Activated CD4-positive, alpha-beta T cell treated with anti-CD3 and anti-CD28 coated beads, Interleukin-2, amount 10 ng/mL, durations not matched to agents 24 days and 14 days (primary cell): ENCODE data around the gene CDK4. TPM values are rescaled to one million over a fixed set of nuclear protein-coding genes. Genes with fewer than 3 reads are reported as not detected.

Source experiments
- DNase-seq: peaks from one replicate; pipeline ENCODE4 v3.0.0; 2022
- H3K27ac Mint-ChIP-seq: one replicate; pipeline ENCODE4 v1.8.0; 2022; ENCODE audit warnings: mild to moderate bottlenecking, mixed read lengths
- H3K27me3 Mint-ChIP-seq: one replicate; pipeline ENCODE4 v1.8.0; 2022; ENCODE audit warnings: mixed read lengths
- H3K36me3 Mint-ChIP-seq: one replicate; pipeline ENCODE4 v1.8.0; 2022; ENCODE audit warnings: low read depth, mild to moderate bottlenecking, mixed read lengths
- H3K4me1 Mint-ChIP-seq: one replicate; pipeline ENCODE4 v1.8.0; 2021; ENCODE audit warnings: mixed read lengths
- H3K4me3 Mint-ChIP-seq: one replicate; pipeline ENCODE4 v1.8.0; 2022; ENCODE audit warnings: mild to moderate bottlenecking, moderate library complexity, mixed read lengths
- H3K9me3 Mint-ChIP-seq: one replicate; pipeline ENCODE4 v1.8.0; 2021; ENCODE audit warnings: mixed read lengths
- intact Hi-C: fragments of 100-400 bp; cut with micrococcal nuclease; formaldehyde crosslinking; loops from one replicate; pipeline ENCODE4 v1.15.1; 2023
- total RNA-seq: library from RNA; stranded (reverse); gene quantifications from 2 replicates; pipeline ENCODE4 v1.2.3, GENCODE V29; 2022

CDK4 gene
- total RNA-seq, 1 donor from 2014 or later, result 248 TPM

GRCh38 chr12:57767305-57767698, 15.2 kb upstream of the CDK4 start:
- H3K4me3 Mint-ChIP-seq, result no peak overlapping the region
- peaks cover 8% of the 10 kb centered on the region for H3K27me3 Mint-ChIP-seq
- intact Hi-C loops, result no loop called here
- no peak overlapping the region for H3K27ac Mint-ChIP-seq
- no peak for DNase-seq
- peaks cover 44% of the 10 kb centered on the region for H3K4me1 Mint-ChIP-seq
- peaks cover 45% of the 10 kb centered on the region for H3K36me3 Mint-ChIP-seq
- H3K9me3 Mint-ChIP-seq, result no peaks in the 10 kb centered on the region

- Mint-ChIP-seq H3K27me3 (peaks cover 8% of the 10 kb centered on the region), H3K4me3 (peak within 1 kb of the TSS; percentile 93), H3K36me3 (peaks cover 45% of the 10 kb centered on the region), H3K4me1 (peaks cover 42% of the 10 kb centered on the region), H3K27ac (peak within 1 kb of the TSS; percentile 46), H3K9me3 (no peaks in the 10 kb centered on the region)
- intact Hi-C loops, result no loop called here
- DNase-seq, result peak; percentile 71
Observed at GRCh38 chr12:57766464-57767304, 14.6 kb upstream of the CDK4 start, which contains the start of gene CYP27B1. CYP27B1 (minus strand) TSS chr12:57767078; CDS start chr12:57767041, 37 bp downstream.

GRCh38 chr12:57765698-57766463, 13.8 kb upstream of the CDK4 start:
- peaks cover 38% of the 10 kb centered on the region for H3K4me1 Mint-ChIP-seq
- intact Hi-C loops, result loop anchor here (1.0 kb wide), 1 partner anchor 10 kb away; no protein-coding TSS in a partner anchor
- peak; percentile 69 for DNase-seq
- H3K27ac Mint-ChIP-seq, result peak overlapping the region; percentile 85
- H3K9me3 Mint-ChIP-seq, result no peaks in the 10 kb centered on the region
- H3K27me3 Mint-ChIP-seq, result peaks cover 8% of the 10 kb centered on the region
- peak overlapping the region; percentile 93 for H3K4me3 Mint-ChIP-seq
- H3K36me3 Mint-ChIP-seq, result peaks cover 43% of the 10 kb centered on the region

GRCh38 chr12:57765003-57765697, 13.0 kb upstream of the CDK4 start:
- peak overlapping the region; percentile 93 for H3K4me3 Mint-ChIP-seq

GRCh38 chr12:57764662-57765002, 12.5 kb upstream of the CDK4 start:
- Mint-ChIP-seq H3K9me3 (no peaks in the 10 kb centered on the region), H3K36me3 (peaks cover 38% of the 10 kb centered on the region), H3K27me3 (peaks cover 8% of the 10 kb centered on the region), H3K4me1 (peaks cover 34% of the 10 kb centered on the region), H3K4me3 (peak overlapping the region; percentile 93), H3K27ac (peak overlapping the region; percentile 85)
- intact Hi-C loops, result loop anchor here (1.0 kb wide), 1 partner anchor 8 kb away; no protein-coding TSS in a partner anchor
- no peak for DNase-seq

More at GRCh38 chr12:57765003-57765697, 13.0 kb upstream of the CDK4 start:
- peak; percentile 88 for DNase-seq
- Mint-ChIP-seq H3K9me3 (no peaks in the 10 kb centered on the region), H3K27me3 (peaks cover 8% of the 10 kb centered on the region), H3K36me3 (peaks cover 41% of the 10 kb centered on the region), H3K27ac (peak overlapping the region; percentile 85), H3K4me1 (peaks cover 36% of the 10 kb centered on the region)
- intact Hi-C loops, result loop anchor here (1.0 kb wide), 1 partner anchor 9 kb away; no protein-coding TSS in a partner anchor

DNA sequence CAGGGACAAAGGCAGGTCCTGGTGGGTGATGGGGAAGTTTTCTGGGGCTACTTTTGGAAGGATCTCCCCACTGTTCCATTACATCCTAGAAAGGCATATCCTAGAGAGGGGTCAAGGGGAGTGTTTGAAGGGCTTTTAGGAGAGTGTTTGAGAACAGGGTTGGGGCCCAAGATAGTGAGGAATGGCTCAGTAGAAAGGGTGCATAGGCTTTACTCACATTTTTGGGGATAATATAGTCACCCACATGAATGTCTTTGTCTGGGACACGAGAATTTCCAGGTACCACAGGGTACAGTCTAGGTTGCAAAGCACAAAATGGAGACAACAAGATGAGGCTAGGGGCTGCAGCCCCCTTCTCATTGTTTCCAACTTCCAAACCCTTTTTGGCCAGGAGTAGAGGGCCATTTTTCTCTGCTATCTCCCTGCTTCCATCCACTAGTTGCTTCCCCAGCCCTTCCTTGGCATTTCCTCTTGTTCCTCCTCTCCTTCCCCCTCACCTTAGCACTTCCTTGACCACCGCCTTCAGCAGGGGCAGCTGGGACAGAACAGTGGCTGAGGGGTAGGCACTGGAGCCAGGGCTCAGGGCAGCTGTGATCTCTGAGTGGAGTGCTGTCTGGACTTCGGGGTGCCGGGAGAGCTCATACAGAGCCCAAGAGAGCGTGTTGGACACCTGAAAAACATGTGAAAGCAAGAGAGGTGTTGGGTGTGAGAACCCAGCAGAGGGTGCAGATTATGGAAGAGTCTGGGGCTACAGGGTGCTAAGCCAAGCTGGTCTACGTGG, 12.0 kb upstream of the CDK4 start:
- peaks cover 38% of the 10 kb centered on the region for H3K36me3 Mint-ChIP-seq

DNA sequence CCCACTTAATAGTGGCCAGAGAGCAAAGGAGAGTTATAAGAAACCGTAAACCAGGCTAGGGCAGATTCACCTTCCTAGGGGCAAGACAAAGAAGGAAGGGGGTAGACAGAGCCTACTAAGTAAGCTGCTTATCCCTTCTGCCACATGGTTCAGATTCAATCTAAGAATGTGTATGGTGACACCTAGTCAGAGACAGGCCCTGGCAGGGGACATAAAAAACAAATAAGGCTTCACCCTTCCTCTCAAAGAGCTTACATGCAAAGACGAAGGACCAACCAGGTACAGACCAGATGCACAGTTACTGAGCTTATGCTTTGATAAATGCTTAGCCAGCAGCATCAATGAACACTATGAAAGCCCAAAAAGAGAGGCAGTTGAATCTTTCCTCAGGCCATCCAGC, 10.4 kb upstream of the CDK4 start:
- DNase-seq, result no peak
- Mint-ChIP-seq H3K27me3 (peaks cover 8% of the 10 kb centered on the region), H3K27ac (no peak overlapping the region), H3K9me3 (no peaks in the 10 kb centered on the region), H3K4me3 (no peak overlapping the region), H3K4me1 (peaks cover 39% of the 10 kb centered on the region), H3K36me3 (peaks cover 34% of the 10 kb centered on the region)
- intact Hi-C loops, result no loop called here

More for the DNA sequence above, 12.0 kb upstream of the CDK4 start:
- H3K27ac Mint-ChIP-seq, result peak overlapping the region; percentile 53
- intact Hi-C loops, result no loop called here
- peak overlapping the region; percentile 93 for H3K4me3 Mint-ChIP-seq
- no peaks in the 10 kb centered on the region for H3K9me3 Mint-ChIP-seq
- H3K27me3 Mint-ChIP-seq, result peaks cover 8% of the 10 kb centered on the region
- DNase-seq, result no peak
- H3K4me1 Mint-ChIP-seq, result peaks cover 39% of the 10 kb centered on the region

DNA sequence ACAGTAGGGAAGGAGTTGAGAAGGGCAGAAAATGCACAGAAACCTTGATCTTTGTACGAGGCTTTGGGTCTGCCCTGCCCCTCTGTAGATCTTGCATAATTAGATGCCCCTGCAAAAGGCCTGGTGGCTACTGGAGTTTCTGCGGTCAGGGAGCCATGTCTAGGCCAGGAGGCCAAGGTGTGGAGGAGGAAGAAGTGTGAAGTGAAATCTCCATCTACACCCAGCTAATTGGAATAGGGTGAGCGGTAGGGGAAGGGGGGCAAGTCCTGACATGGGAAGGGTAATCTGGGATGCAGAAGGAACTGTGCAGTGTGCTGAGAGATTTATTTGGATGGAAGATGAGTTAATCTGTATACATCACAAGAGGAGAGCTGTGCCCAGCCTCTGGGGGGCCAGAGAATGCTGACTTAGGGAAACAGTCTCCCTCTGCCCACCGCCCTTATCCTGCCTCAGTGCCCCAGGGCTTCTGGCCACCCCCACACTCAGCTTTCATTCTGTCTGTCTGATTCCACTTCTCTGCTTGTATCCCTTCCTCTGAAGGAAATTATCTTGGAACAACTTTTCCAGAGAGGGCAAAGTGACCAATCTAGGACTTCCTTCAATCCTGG, 9.4 kb upstream of the CDK4 start:
- peaks cover 39% of the 10 kb centered on the region for H3K4me1 Mint-ChIP-seq
- peaks cover 6% of the 10 kb centered on the region for H3K27me3 Mint-ChIP-seq
- H3K27ac Mint-ChIP-seq, result no peak overlapping the region
- DNase-seq, result no peak
- H3K4me3 Mint-ChIP-seq, result no peak overlapping the region
- H3K36me3 Mint-ChIP-seq, result peaks cover 40% of the 10 kb centered on the region
- intact Hi-C loops, result no loop called here
- H3K9me3 Mint-ChIP-seq, result no peaks in the 10 kb centered on the region

DNA sequence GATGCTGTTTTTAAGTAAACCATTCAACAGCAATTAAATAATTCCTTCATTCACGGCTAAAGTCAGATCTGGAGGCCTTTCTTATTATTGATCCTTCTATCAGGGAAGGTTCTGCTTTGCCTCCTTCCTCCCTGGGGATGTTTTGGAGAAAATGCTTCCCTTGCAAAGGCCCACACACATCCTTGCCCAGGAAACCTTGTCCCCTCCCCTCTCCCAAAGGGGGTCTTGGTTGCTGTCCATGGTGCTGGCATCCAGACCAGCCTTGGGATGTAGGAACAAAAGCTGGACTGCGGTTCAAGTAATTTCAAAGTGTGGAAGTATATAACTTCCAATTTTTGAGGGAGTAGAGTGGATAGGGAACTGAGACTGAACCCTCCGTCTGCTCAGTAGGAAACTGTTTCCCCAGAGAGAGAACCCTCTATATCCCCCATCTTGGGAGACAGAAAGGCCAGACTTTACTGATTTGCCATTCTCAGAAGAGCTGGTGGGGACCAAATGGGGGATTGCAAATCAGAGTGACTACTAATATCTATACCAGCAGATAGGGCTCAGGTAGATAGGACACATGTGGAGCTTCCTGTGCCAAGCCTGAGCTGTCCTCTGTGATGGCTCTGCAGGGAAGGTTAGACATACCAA, 8.4 kb upstream of the CDK4 start:
- Mint-ChIP-seq H3K27ac (no peak overlapping the region), H3K36me3 (peaks cover 40% of the 10 kb centered on the region), H3K27me3 (peaks cover 2% of the 10 kb centered on the region), H3K4me1 (peaks cover 39% of the 10 kb centered on the region), H3K9me3 (no peaks in the 10 kb centered on the region), H3K4me3 (no peak overlapping the region)
- DNase-seq, result no peak
- intact Hi-C loops, result no loop called here

- Mint-ChIP-seq H3K27me3 (no peaks in the 10 kb centered on the region), H3K9me3 (no peaks in the 10 kb centered on the region), H3K27ac (no peak overlapping the region), H3K4me1 (peaks cover 34% of the 10 kb centered on the region), H3K4me3 (no peak overlapping the region), H3K36me3 (peaks cover 40% of the 10 kb centered on the region)
- intact Hi-C loops, result loop anchor here (5.0 to 10.0 kb wide), 4 partner anchors 83 to 1935 kb away; partner anchors contain the start of genes DNAJC14 and ESYT1
- DNase-seq, result peak; percentile 80
Observed at GRCh38 chr12:57759360-57759980, 7.4 kb upstream of the CDK4 start.

GRCh38 chr12:57758552-57759359, 6.6 kb upstream of the CDK4 start:
- Mint-ChIP-seq H3K27ac (no peak overlapping the region), H3K4me3 (no peak overlapping the region), H3K9me3 (no peaks in the 10 kb centered on the region), H3K36me3 (peaks cover 39% of the 10 kb centered on the region), H3K27me3 (no peaks in the 10 kb centered on the region), H3K4me1 (peaks cover 36% of the 10 kb centered on the region)
- no peak for DNase-seq
- intact Hi-C loops, result loop anchor here (5.0 to 10.0 kb wide), 4 partner anchors 84 to 1934 kb away; partner anchors contain the start of genes DNAJC14 and ESYT1
